Measurements from ENCODE around the gene PRKCA. TPM values are rescaled to one million over a fixed set of nuclear protein-coding genes. Genes with fewer than 3 reads are reported as not detected.

Gene PRKCA
- total and polyA plus RNA-seq, 4 experiments from 2014 or later: 1.1 to 107 (median 56.1) TPM

DNA sequence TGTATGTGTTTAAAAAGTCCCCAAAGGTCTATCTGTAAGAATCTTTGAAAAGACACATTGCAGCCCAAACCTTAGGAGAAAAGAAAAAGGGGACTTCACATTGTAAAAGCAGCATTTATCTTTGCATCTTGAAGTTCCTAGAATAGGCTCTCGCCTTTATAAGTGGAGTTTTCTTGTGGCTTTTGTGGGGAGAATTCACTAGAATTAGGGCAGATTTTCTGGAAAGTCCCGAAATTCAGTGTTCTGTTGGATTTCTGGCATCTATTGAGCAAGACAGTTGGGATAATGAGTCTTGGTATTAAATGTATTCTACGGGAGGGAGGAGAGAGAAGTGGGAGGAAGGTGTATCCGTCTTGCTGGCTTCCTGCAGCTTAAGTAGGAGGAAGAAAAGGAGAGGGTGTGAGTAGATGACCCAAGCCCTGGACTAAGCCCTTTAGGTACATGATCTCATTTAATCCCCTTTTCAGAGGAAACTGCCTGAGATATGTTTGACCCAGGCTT lies 62.6 kb downstream of the PRKCA start:
- Mint-ChIP-seq H3K27me3 (no peaks in the 10 kb centered on the region), H3K4me3 (peak overlapping the region in 7 of 8 donors; percentile 9 to 77 (median 59)), H3K4me1 (peaks cover 56 to 90% (median 71%) of the 10 kb centered on the region in 4 donors), H3K36me3 (peaks cover 8% of the 10 kb centered on the region in 2 donors), H3K9me3 (no peaks in the 10 kb centered on the region), H3K27ac (peak overlapping the region in 4 of 7 donors; percentile 47 to 70 (median 62))
- H3K4me1 ChIP-seq (ENCODE audit: insufficient read depth, low read length): peaks cover 50% of the 10 kb centered on the region
- H3K9me3 ChIP-seq (ENCODE audit: control insufficient read depth in 1 of 2, low read length in 2 of 2): no peaks in the 10 kb centered on the region
- ChIA-PET POLR2A (ENCODE audit: partially characterized antibody) (no interaction called here), CTCF (ENCODE audit: partially characterized antibody) (no interaction called here)
- no peak for DNase-seq
- H3K27me3 ChIP-seq (ENCODE audit: insufficient read depth, low read length): no peaks in the 10 kb centered on the region
- H3K36me3 ChIP-seq (ENCODE audit: insufficient read depth, low read length): no peaks in the 10 kb centered on the region
- no peak overlapping the region for H3K4me3 ChIP-seq (ENCODE audit: low read length in 2 of 2)
- intact Hi-C loops (cut with micrococcal nuclease): loop anchor here (5.0 kb wide), 1 partner anchor 33 kb away; no protein-coding TSS in a partner anchor
- H3K27ac ChIP-seq (ENCODE audit: low read depth, low read length): no peak overlapping the region

- H3K4me3 Mint-ChIP-seq: peak overlapping the region in 1 of 8 donors; percentile 5
- no peaks in the 10 kb centered on the region for H3K9me3 Mint-ChIP-seq
Measured at GRCh38 chr17:66365903-66366302, 63.5 kb downstream of the PRKCA start.

DNA sequence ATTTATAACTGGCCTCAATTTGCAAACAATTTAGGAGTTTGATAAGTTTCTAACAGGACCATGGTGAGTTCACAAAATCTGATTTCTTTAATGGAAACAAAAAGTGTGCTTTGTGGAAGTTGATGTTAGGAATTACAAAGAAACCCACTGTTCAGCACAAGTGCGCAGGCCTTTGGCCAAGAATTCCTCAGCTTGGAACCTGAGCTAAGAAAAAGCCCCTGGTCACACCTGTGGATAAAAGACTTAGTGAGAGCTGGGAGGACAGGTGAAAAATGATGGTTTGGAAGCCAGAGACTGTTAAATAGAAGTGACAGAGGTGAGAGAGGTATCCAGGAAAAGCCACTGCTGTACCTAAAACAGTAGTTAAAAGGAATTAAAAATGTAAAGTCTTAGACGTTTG lies 64.7 kb downstream of the PRKCA start:
- Mint-ChIP-seq H3K4me3 (peak overlapping the region in 1 of 8 donors; percentile 4), H3K27ac (peak overlapping the region in 4 of 7 donors; percentile 16 to 68 (median 38)), H3K4me1 (peaks cover 51 to 85% (median 73%) of the 10 kb centered on the region in 4 donors), H3K27me3 (no peaks in the 10 kb centered on the region), H3K36me3 (peaks cover 8% of the 10 kb centered on the region in 2 donors), H3K9me3 (no peaks in the 10 kb centered on the region)
- DNase-seq: no peak
- Histone ChIP-seq H3K9me3 (ENCODE audit: control insufficient read depth in 1 of 2, low read length in 2 of 2) (no peaks in the 10 kb centered on the region), H3K27ac (ENCODE audit: low read depth, low read length) (no peak overlapping the region), H3K36me3 (ENCODE audit: insufficient read depth, low read length) (no peaks in the 10 kb centered on the region), H3K4me1 (ENCODE audit: insufficient read depth, low read length) (peaks cover 44% of the 10 kb centered on the region), H3K27me3 (ENCODE audit: insufficient read depth, low read length) (no peaks in the 10 kb centered on the region), H3K4me3 (ENCODE audit: low read length in 2 of 2) (no peak overlapping the region)
- ChIA-PET POLR2A (ENCODE audit: partially characterized antibody) (no interaction called here), CTCF (ENCODE audit: partially characterized antibody) (no interaction called here)
- intact Hi-C loops (cut with micrococcal nuclease): loop anchor here (5.0 kb wide), 1 partner anchor 35 kb away; no protein-coding TSS in a partner anchor

More at GRCh38 chr17:66365903-66366302, 63.5 kb downstream of the PRKCA start:
- Histone ChIP-seq H3K27me3 (ENCODE audit: insufficient read depth, low read length) (no peaks in the 10 kb centered on the region), H3K27ac (ENCODE audit: low read depth, low read length) (no peak overlapping the region), H3K9me3 (ENCODE audit: control insufficient read depth in 1 of 2, low read length in 2 of 2) (no peaks in the 10 kb centered on the region), H3K4me1 (ENCODE audit: insufficient read depth, low read length) (peaks cover 46% of the 10 kb centered on the region), H3K4me3 (ENCODE audit: low read length in 2 of 2) (no peak overlapping the region), H3K36me3 (ENCODE audit: insufficient read depth, low read length) (no peaks in the 10 kb centered on the region)
- ChIA-PET POLR2A (ENCODE audit: partially characterized antibody) (no interaction called here), CTCF (ENCODE audit: partially characterized antibody) (no interaction called here)
- no peak overlapping the region for H3K27ac Mint-ChIP-seq
- H3K36me3 Mint-ChIP-seq: peaks cover 8% of the 10 kb centered on the region in 2 donors
- intact Hi-C loops (cut with micrococcal nuclease): loop anchor here (5.0 kb wide), 1 partner anchor 34 kb away; no protein-coding TSS in a partner anchor
- H3K27me3 Mint-ChIP-seq: no peaks in the 10 kb centered on the region
- no peak for DNase-seq
- peaks cover 48 to 85% (median 68%) of the 10 kb centered on the region in 4 donors for H3K4me1 Mint-ChIP-seq

DNA sequence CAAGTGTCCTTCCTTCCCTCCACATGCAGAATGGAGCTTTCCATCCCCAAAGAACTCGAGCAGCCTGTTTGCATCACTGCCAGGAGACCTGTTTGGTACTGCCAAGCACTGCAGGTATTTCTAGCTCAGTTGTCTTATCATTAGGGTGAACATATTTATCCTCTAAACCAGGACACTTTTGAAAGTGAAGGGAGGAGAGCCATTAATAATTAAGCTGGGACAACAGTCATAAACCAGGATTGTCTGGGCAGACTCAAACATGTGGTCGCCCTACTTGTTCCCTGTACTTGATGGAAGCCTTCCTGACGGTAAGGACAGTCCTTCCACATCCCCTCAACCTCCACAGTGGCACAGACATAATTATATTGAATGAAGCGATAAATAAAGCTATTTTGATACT lies 67.4 kb downstream of the PRKCA start:
- Histone ChIP-seq H3K4me1 (ENCODE audit: insufficient read depth, low read length) (peaks cover 39% of the 10 kb centered on the region), H3K36me3 (ENCODE audit: insufficient read depth, low read length) (no peaks in the 10 kb centered on the region), H3K9me3 (ENCODE audit: control insufficient read depth in 1 of 2, low read length in 2 of 2) (no peaks in the 10 kb centered on the region), H3K4me3 (ENCODE audit: low read length in 2 of 2) (no peak overlapping the region), H3K27me3 (ENCODE audit: insufficient read depth, low read length) (no peaks in the 10 kb centered on the region), H3K27ac (ENCODE audit: low read depth, low read length) (no peak overlapping the region)
- no peak for DNase-seq
- POLR2A ChIA-PET (ENCODE audit: partially characterized antibody): no interaction called here
- H3K9me3 Mint-ChIP-seq: no peaks in the 10 kb centered on the region
- H3K4me3 Mint-ChIP-seq: no peak overlapping the region
- peaks cover 38 to 83% (median 70%) of the 10 kb centered on the region in 4 donors for H3K4me1 Mint-ChIP-seq
- no peaks in the 10 kb centered on the region for H3K27me3 Mint-ChIP-seq
- intact Hi-C loops (cut with micrococcal nuclease): loop anchor here (5.0 kb wide), 1 partner anchor 38 kb away; no protein-coding TSS in a partner anchor
- CTCF ChIA-PET (ENCODE audit: partially characterized antibody): interaction anchor here (0.6 to 1.3 kb wide), 2 partner anchors 58 to 786 kb away, joined by 3 read pairs; no protein-coding TSS in a partner anchor
- peak overlapping the region in 2 of 7 donors; percentile 36 to 62 for H3K27ac Mint-ChIP-seq
- H3K36me3 Mint-ChIP-seq: peaks cover 8% of the 10 kb centered on the region in 2 donors

- Mint-ChIP-seq H3K36me3 (peaks cover 8% of the 10 kb centered on the region in 2 donors), H3K4me1 (peaks cover 30 to 82% (median 65%) of the 10 kb centered on the region in 4 donors), H3K9me3 (no peaks in the 10 kb centered on the region), H3K27ac (peak overlapping the region in 1 of 7 donors; percentile 15), H3K4me3 (no peak overlapping the region), H3K27me3 (no peaks in the 10 kb centered on the region)
- peaks cover 34% of the 10 kb centered on the region for H3K4me1 ChIP-seq (ENCODE audit: insufficient read depth, low read length)
- H3K9me3 ChIP-seq (ENCODE audit: control insufficient read depth in 1 of 2, low read length in 2 of 2): no peaks in the 10 kb centered on the region
- no peak overlapping the region for H3K27ac ChIP-seq (ENCODE audit: low read depth, low read length)
- no peak overlapping the region for H3K4me3 ChIP-seq (ENCODE audit: low read length in 2 of 2)
- no peaks in the 10 kb centered on the region for H3K27me3 ChIP-seq (ENCODE audit: insufficient read depth, low read length)
- H3K36me3 ChIP-seq (ENCODE audit: insufficient read depth, low read length): no peaks in the 10 kb centered on the region
- no peak for DNase-seq
- CTCF ChIA-PET (ENCODE audit: partially characterized antibody): no interaction called here
- intact Hi-C loops (cut with micrococcal nuclease): no loop called here
- POLR2A ChIA-PET (ENCODE audit: partially characterized antibody): interaction anchor here (1.0 kb wide), 1 partner anchor 32 kb away, joined by 3 read pairs; no protein-coding TSS in a partner anchor
Measured at GRCh38 chr17:66371561-66371960, 69.1 kb downstream of the PRKCA start.

- Mint-ChIP-seq H3K4me1 (peaks cover 29 to 77% (median 59%) of the 10 kb centered on the region in 4 donors), H3K27ac (peak overlapping the region in 3 of 7 donors; percentile 42 to 59 (median 45)), H3K9me3 (no peaks in the 10 kb centered on the region), H3K4me3 (no peak overlapping the region), H3K27me3 (no peaks in the 10 kb centered on the region), H3K36me3 (peaks cover 8% of the 10 kb centered on the region in 2 donors)
- CTCF ChIA-PET (ENCODE audit: partially characterized antibody): no interaction called here
- H3K4me3 ChIP-seq (ENCODE audit: low read length in 2 of 2): no peak overlapping the region
- no peak for DNase-seq
- no peaks in the 10 kb centered on the region for H3K9me3 ChIP-seq (ENCODE audit: control insufficient read depth in 1 of 2, low read length in 2 of 2)
- intact Hi-C loops (cut with micrococcal nuclease): no loop called here
- H3K36me3 ChIP-seq (ENCODE audit: insufficient read depth, low read length): no peaks in the 10 kb centered on the region
- H3K27me3 ChIP-seq (ENCODE audit: insufficient read depth, low read length): no peaks in the 10 kb centered on the region
- no peak overlapping the region for H3K27ac ChIP-seq (ENCODE audit: low read depth, low read length)
- H3K4me1 ChIP-seq (ENCODE audit: insufficient read depth, low read length): peaks cover 32% of the 10 kb centered on the region
- POLR2A ChIA-PET (ENCODE audit: partially characterized antibody): interaction anchor here (1.0 kb wide), 1 partner anchor 33 kb away, joined by 3 read pairs; no protein-coding TSS in a partner anchor
Measured at GRCh38 chr17:66372182-66372581, 69.8 kb downstream of the PRKCA start.

DNA sequence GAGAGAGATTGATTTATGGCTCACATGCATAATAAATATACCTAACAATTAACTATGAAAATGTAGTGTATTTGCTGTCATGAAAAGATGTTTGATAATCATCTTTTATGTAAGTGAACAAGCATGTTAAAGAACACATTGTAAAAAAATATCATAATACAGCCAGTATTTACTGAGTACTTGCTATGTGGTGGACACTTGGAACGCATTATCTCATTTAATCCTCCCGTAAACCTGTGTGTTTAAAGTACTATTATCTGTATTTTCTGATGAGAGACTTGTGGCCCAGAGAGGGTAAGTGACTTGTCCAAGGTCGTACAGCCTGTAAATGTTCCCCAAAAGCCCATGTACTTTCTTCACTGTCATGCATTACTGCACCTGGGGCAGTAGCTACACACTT lies 70.7 kb downstream of the PRKCA start:
- POLR2A ChIA-PET (ENCODE audit: partially characterized antibody): no interaction called here

More for the DNA sequence above, 70.7 kb downstream of the PRKCA start:
- no peak for DNase-seq
- H3K4me3 Mint-ChIP-seq: peak overlapping the region in 2 of 8 donors; percentile 0 to 28
- H3K27me3 Mint-ChIP-seq: no peaks in the 10 kb centered on the region
- intact Hi-C loops (cut with micrococcal nuclease): no loop called here
- Histone ChIP-seq H3K4me1 (ENCODE audit: insufficient read depth, low read length) (peaks cover 28% of the 10 kb centered on the region), H3K27me3 (ENCODE audit: insufficient read depth, low read length) (no peaks in the 10 kb centered on the region), H3K9me3 (ENCODE audit: control insufficient read depth in 1 of 2, low read length in 2 of 2) (no peaks in the 10 kb centered on the region), H3K4me3 (ENCODE audit: low read length in 2 of 2) (no peak overlapping the region), H3K27ac (ENCODE audit: low read depth, low read length) (no peak overlapping the region), H3K36me3 (ENCODE audit: insufficient read depth, low read length) (no peaks in the 10 kb centered on the region)
- H3K27ac Mint-ChIP-seq: peak overlapping the region in 6 of 7 donors; percentile 1 to 70 (median 48)
- CTCF ChIA-PET (ENCODE audit: partially characterized antibody): no interaction called here
- no peaks in the 10 kb centered on the region for H3K9me3 Mint-ChIP-seq
- H3K4me1 Mint-ChIP-seq: peaks cover 23 to 70% (median 52%) of the 10 kb centered on the region in 4 donors
- peaks cover 5 to 8% of the 10 kb centered on the region in 2 donors for H3K36me3 Mint-ChIP-seq

All from CD4-positive, alpha-beta memory T cell (primary cell).